SH-SY5Y (cell line): ENCODE measurements around the gene SRRM2.

ENCODE experiments used
- GATA2 ChIP-seq: IDR thresholded peaks from 2 replicates; pipeline ENCODE4 v1.6.1; 2011; ENCODE audit warnings: mild to moderate bottlenecking, low read depth, low read length
- GATA3 ChIP-seq: IDR thresholded peaks from 2 replicates; pipeline ENCODE4 v1.6.1; 2011; ENCODE audit warnings: low read depth, mild to moderate bottlenecking, low read length, moderate library complexity

DNA sequence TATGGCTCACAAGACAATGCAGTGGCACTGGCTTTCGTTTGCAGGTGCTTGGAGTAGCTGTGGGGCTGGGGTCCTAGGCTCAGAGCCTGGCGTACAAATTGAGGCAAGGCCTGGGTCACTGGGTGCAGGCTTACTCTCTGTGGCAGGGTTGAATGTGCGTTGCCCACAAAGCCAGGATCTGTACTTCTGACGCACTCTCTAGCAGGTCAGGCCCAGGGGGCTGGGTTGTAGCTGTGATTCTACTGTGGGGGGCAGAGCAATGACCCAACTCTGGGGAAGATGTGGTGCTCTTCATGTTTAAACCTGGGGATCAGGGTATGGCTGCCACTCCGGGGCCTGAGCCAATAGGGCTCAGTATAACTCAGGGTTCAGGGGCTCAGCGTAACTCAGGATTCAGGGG, 58.2 kb downstream of the SRRM2 start:
- TF ChIP-seq GATA2, result no peak
- no peak for TF ChIP-seq GATA3
